Fibroblast of lung (primary cell): Measurements from ENCODE around the gene FAM3D. TPM values are rescaled to one million over a fixed set of nuclear protein-coding genes. Genes with fewer than 3 reads are reported as not detected.
"Not testable (repeated sequence)": the region's sequence is repeated elsewhere in the genome, so short reads cannot be mapped to it uniquely, and the experiment has no call there.

Source experiments
- DNase-seq, 2 donors: peaks; one replicate each; pipeline versions ENCODE4 v3.0.0 to v3.0.0-alpha.2; 2010; ENCODE audit warnings: low read depth in 2 of 2
- H2AFZ ChIP-seq: 2 replicates; pipeline ENCODE4 v1.5.1; 2012; ENCODE audit warnings: low read length, control low read depth, inconsistent platforms
- H3K27ac ChIP-seq: 2 replicates; pipeline ENCODE4 v1.5.1; 2011; ENCODE audit warnings: low read length, control low read depth; ENCODE audit not compliant: insufficient read depth
- H3K27me3 ChIP-seq: 2 replicates; pipeline ENCODE4 v1.5.1; 2011; ENCODE audit warnings: mild to moderate bottlenecking, low read length; ENCODE audit not compliant: control insufficient read depth, insufficient read depth
- H3K36me3 ChIP-seq: 2 replicates; pipeline ENCODE4 v1.5.1; 2011; ENCODE audit warnings: low read length; ENCODE audit not compliant: control insufficient read depth, insufficient read depth
- H3K4me1 ChIP-seq: 2 replicates; pipeline ENCODE4 v1.5.1; 2011; ENCODE audit warnings: low read length; ENCODE audit not compliant: control insufficient read depth, insufficient read depth; ENCODE audit errors: extremely low read depth
- H3K4me2 ChIP-seq: 2 replicates; pipeline ENCODE4 v1.5.1; 2011; ENCODE audit warnings: low read length, control low read depth; ENCODE audit not compliant: insufficient read depth; ENCODE audit errors: extremely low read depth
- H3K4me3 ChIP-seq, 4 experiments: fragments of 200-600 bp in 1 of 4; sonication (generic) in 1 of 4; replicated peaks in 1 of 4; 2 replicates each; pipeline ENCODE4 v1.5.1; 2011 to 2016; ENCODE audit warnings: low read length in 4 of 4, low read depth in 3 of 4, mild to moderate bottlenecking in 3 of 4, control low read depth in 2 of 4, inconsistent platforms in 1 of 4, mixed read lengths in 1 of 4; ENCODE audit not compliant: insufficient read depth in 1 of 4; ENCODE audit errors: control extremely low read depth in 1 of 4
- H3K79me2 ChIP-seq: 2 replicates; pipeline ENCODE4 v1.5.1; 2012; ENCODE audit warnings: mild to moderate bottlenecking, low read length, inconsistent platforms; ENCODE audit not compliant: control insufficient read depth, insufficient read depth
- H3K9ac ChIP-seq: 2 replicates; pipeline ENCODE4 v1.5.1; 2011; ENCODE audit warnings: mild to moderate bottlenecking, low read length, control low read depth; ENCODE audit not compliant: insufficient read depth
- H3K9me3 ChIP-seq: 2 replicates; pipeline ENCODE4 v1.5.1; 2012; ENCODE audit warnings: low read depth, low read length; ENCODE audit not compliant: control insufficient read depth, insufficient read depth
- H4K20me1 ChIP-seq: 2 replicates; pipeline ENCODE4 v1.5.1; 2011; ENCODE audit warnings: low read length; ENCODE audit not compliant: control insufficient read depth, insufficient read depth; ENCODE audit errors: extremely low read depth
- EZH2 ChIP-seq: IDR thresholded peaks from 2 replicates; pipeline ENCODE4 v1.5.1; 2012; ENCODE audit warnings: low read length, control low read depth, mild to moderate bottlenecking; ENCODE audit errors: missing control alignments
- polyA plus RNA-seq, 2 donors: library from polyadenylated mRNA; depleted of rRNA in 1 of 2; stranded (reverse) in 1 of 2; unstranded in 1 of 2; fragments of >200 nt; gene quantifications; 2 replicates each; pipeline ENCODE4 v1.2.1, GENCODE V29; 2011 to 2012; ENCODE audit warnings: missing spikeins in 1 of 2
- total RNA-seq: library from RNA; depleted of rRNA; stranded (reverse); fragments of >200 nt; gene quantifications from 2 replicates; pipeline ENCODE4 v1.2.1, GENCODE V29; 2014
- TF ChIP-seq, protein P1 (sequence below), 2 donors: IDR thresholded peaks in 1 of 2; conservative IDR thresholded peaks in 1 of 2; 1 replicate in 1 of 2; 2 replicates in 1 of 2; pipeline ENCODE4 v1.5.1; 2011 to 2012; ENCODE audit warnings: low read length in 2 of 2, control low read depth in 1 of 2, inconsistent platforms in 1 of 2, low read depth in 1 of 2, mild to moderate bottlenecking in 1 of 2

Gene FAM3D
- total and polyA plus RNA-seq, 2 donors (not counting 1 experiment from before 2014, with no cell fraction given), result not detected

DNA sequence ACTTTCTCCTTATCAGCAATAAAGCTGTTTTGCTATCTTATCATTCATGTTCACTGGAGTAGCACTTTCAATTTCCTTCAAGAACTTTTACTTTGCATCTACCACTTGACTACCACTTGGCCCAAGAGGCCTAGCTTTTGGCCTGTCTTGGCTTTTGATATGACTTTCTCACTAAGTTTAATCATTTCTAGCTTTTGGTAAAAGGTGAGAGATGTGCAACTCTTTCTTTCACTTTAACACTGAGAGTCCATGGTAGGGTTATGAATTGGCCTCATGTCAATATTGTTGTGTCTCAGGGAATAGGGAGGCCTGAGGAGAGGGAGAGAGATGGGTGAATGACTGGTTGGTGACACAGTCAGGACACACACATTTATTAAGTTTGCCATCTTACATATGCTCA is 31.0 kb upstream of the FAM3D start:
- no peak for TF ChIP-seq EZH2
- TF ChIP-seq, protein P1, sequence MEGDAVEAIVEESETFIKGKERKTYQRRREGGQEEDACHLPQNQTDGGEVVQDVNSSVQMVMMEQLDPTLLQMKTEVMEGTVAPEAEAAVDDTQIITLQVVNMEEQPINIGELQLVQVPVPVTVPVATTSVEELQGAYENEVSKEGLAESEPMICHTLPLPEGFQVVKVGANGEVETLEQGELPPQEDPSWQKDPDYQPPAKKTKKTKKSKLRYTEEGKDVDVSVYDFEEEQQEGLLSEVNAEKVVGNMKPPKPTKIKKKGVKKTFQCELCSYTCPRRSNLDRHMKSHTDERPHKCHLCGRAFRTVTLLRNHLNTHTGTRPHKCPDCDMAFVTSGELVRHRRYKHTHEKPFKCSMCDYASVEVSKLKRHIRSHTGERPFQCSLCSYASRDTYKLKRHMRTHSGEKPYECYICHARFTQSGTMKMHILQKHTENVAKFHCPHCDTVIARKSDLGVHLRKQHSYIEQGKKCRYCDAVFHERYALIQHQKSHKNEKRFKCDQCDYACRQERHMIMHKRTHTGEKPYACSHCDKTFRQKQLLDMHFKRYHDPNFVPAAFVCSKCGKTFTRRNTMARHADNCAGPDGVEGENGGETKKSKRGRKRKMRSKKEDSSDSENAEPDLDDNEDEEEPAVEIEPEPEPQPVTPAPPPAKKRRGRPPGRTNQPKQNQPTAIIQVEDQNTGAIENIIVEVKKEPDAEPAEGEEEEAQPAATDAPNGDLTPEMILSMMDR (conservative IDR thresholded peaks at IDR 0.05 in 1 of 2, IDR thresholded peaks at IDR 0.05 in 1 of 2; ENCODE audit: low read depth in 1 of 2, low read length in 2 of 2), result no peak
- DNase-seq, result no peak
- no peak overlapping the region for H3K4me2 ChIP-seq
- no peaks in the 10 kb centered on the region for H3K27me3 ChIP-seq
- H3K27ac ChIP-seq, result no peak overlapping the region
- no peaks in the 10 kb centered on the region for H3K9me3 ChIP-seq
- H3K36me3 ChIP-seq, result no peaks in the 10 kb centered on the region
- H3K9ac ChIP-seq, result no peak overlapping the region
- no peaks in the 10 kb centered on the region for H4K20me1 ChIP-seq
- no peak overlapping the region for H3K4me3 ChIP-seq
- no peak overlapping the region for H2AFZ ChIP-seq
- no peaks in the 10 kb centered on the region for H3K4me1 ChIP-seq
- no peaks in the 10 kb centered on the region for H3K79me2 ChIP-seq

DNA sequence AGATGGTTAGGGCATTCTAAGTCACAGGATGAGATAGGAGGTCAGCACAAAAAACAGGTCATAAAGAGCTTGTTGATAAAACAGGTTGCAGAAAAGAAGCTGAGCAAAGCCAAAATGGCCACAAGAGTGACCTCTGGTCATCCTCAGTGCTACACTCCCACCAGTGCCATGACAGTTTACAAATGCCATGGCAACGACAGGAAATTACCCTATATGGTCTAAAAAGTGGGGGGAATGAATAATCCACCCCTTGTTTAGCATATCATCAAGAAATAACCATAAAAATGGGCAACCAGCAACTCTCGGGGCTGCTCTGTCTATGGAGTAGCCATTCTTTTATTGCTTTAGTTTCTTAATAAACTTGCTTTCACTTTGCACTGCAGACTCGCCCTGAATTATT is 30.2 kb upstream of the FAM3D start:
- H3K4me2 ChIP-seq, H3K9ac ChIP-seq, DNase-seq, H3K9me3 ChIP-seq, H3K4me3 ChIP-seq, H3K36me3 ChIP-seq, H3K27me3 ChIP-seq, H4K20me1 ChIP-seq, H3K27ac ChIP-seq, H3K79me2 ChIP-seq, H3K4me1 ChIP-seq, H2AFZ ChIP-seq: not testable (repeated sequence)

DNA sequence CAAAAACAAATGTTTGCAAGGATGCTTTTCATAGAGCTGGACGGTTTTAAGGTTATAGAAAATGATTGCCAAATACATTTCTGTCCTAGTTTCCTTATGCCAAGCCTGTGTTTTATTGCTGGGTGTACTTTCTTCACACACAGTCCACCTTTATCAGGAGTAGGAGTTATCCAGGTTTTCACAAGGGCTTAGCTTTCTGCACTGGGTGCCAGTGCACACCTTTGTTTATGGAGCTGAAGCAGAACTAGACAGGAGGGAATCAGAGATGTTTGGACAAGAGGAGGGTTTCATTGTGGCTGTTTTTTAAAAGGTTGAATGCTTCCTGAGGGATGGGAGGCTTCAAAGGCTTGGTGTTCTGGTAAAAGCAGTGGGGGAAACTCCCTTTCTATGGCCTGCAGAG is 29.5 kb upstream of the FAM3D start:
- Histone ChIP-seq H3K9ac (no peak overlapping the region), H3K4me3 (no peak overlapping the region), H4K20me1 (no peaks in the 10 kb centered on the region), H3K9me3 (no peaks in the 10 kb centered on the region), H3K4me1 (no peaks in the 10 kb centered on the region), H3K79me2 (no peaks in the 10 kb centered on the region), H2AFZ (no peak overlapping the region), H3K27ac (no peak overlapping the region), H3K4me2 (no peak overlapping the region), H3K36me3 (no peaks in the 10 kb centered on the region), H3K27me3 (no peaks in the 10 kb centered on the region)
- no peak for DNase-seq
- no peak for TF ChIP-seq EZH2
- TF ChIP-seq, protein P1 (conservative IDR thresholded peaks at IDR 0.05 in 1 of 2, IDR thresholded peaks at IDR 0.05 in 1 of 2; ENCODE audit: low read depth in 1 of 2, low read length in 2 of 2), result no peak

DNA sequence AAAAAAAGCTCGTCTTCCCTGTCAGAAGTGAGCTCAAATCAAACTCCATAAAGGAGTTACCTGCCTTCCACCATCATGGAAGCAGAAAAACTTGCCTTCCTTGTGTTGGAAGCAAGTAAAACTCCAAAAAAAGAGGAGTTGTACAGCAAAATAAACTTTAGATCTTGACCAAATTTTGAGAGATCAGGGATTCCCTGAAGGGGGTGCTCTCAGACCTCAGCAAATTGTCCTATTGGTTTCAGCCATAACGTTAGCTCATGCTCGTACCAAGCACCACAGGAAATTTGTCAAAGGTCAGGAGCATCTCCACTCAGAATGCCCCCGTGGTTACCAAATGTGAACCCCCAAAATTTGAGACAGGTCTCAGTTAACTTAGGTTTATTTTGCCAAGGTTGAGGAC is 28.7 kb upstream of the FAM3D start:
- not testable (repeated sequence) for H3K79me2 ChIP-seq

More for the DNA sequence above, 28.7 kb upstream of the FAM3D start:
- not testable (repeated sequence) for H3K4me1 ChIP-seq, H3K4me3 ChIP-seq, H3K4me2 ChIP-seq, H3K36me3 ChIP-seq, H4K20me1 ChIP-seq, H3K9ac ChIP-seq, H3K9me3 ChIP-seq, H3K27me3 ChIP-seq, H3K27ac ChIP-seq, H2AFZ ChIP-seq, DNase-seq
